BLaER1 (cell line): ENCODE measurements around the gene SLC4A9.
A peak's percentile ranks its signal among the peaks of the same experiment; 100 is the strongest.

Source experiments
- H3K27ac ChIP-seq: shearing (Covaris generic); formaldehyde crosslinking; 2 replicates; pipeline ENCODE4 v1.8.1; 2022
- H3K27me3 ChIP-seq: shearing (Covaris generic); formaldehyde crosslinking; 2 replicates; pipeline ENCODE4 v1.8.1; 2022
- H3K36me3 ChIP-seq: shearing (Covaris generic); formaldehyde crosslinking; 2 replicates; pipeline ENCODE4 v1.8.1; 2022
- H3K4me1 ChIP-seq: shearing (Covaris generic); formaldehyde crosslinking; 2 replicates; pipeline ENCODE4 v1.8.1; 2022
- H3K4me2 ChIP-seq: shearing (Covaris generic); formaldehyde crosslinking; 2 replicates; pipeline ENCODE4 v1.8.1; 2022
- H3K4me3 ChIP-seq: shearing (Covaris generic); formaldehyde crosslinking; 2 replicates; pipeline ENCODE4 v1.8.1; 2022
- H3K9ac ChIP-seq: shearing (Covaris generic); formaldehyde crosslinking; 2 replicates; pipeline ENCODE4 v1.8.1; 2022
- H3K9me3 ChIP-seq: shearing (Covaris generic); formaldehyde crosslinking; 2 replicates; pipeline ENCODE4 v1.8.1; 2022
- H4K20me1 ChIP-seq: shearing (Covaris generic); formaldehyde crosslinking; 2 replicates; pipeline ENCODE4 v1.8.1; 2022
- Cebpa-rat ChIP-seq: shearing (Covaris generic); IDR thresholded peaks from 2 replicates; pipeline ENCODE4 v1.8.1; 2022

The SLC4A9 gene

GRCh38 chr5:140391312-140391711 is 31.3 kb downstream of the SLC4A9 start:
- H3K4me3 ChIP-seq, result no peak overlapping the region
- no peaks in the 10 kb centered on the region for H3K4me1 ChIP-seq
- H3K9me3 ChIP-seq, result no peaks in the 10 kb centered on the region
- H3K4me2 ChIP-seq, result no peak overlapping the region
- no peak overlapping the region for H3K27ac ChIP-seq
- no peak overlapping the region for H3K9ac ChIP-seq
- H4K20me1 ChIP-seq, result no peaks in the 10 kb centered on the region
- no peaks in the 10 kb centered on the region for H3K27me3 ChIP-seq
- no peak for TF ChIP-seq Cebpa-rat
- 0 out of 2 replicates have a peak, but pooled peaks cover 9% of the 10 kb centered on the region for H3K36me3 ChIP-seq

GRCh38 chr5:140391732-140392131 is 31.7 kb downstream of the SLC4A9 start:
- no peak for TF ChIP-seq Cebpa-rat
- H3K4me2 ChIP-seq, result no peak overlapping the region
- no peaks in the 10 kb centered on the region for H4K20me1 ChIP-seq
- no peaks in the 10 kb centered on the region for H3K4me1 ChIP-seq
- H3K36me3 ChIP-seq, result 0 out of 2 replicates have a peak, but pooled peaks cover 9% of the 10 kb centered on the region
- H3K9ac ChIP-seq, result no peak overlapping the region
- no peaks in the 10 kb centered on the region for H3K27me3 ChIP-seq
- H3K4me3 ChIP-seq, result no peak overlapping the region
- no peak overlapping the region for H3K27ac ChIP-seq
- no peaks in the 10 kb centered on the region for H3K9me3 ChIP-seq

- Histone ChIP-seq H3K4me1 (no peaks in the 10 kb centered on the region), H3K4me3 (no peak overlapping the region), H3K27ac (no peak overlapping the region), H3K9ac (no peak overlapping the region), H4K20me1 (no peaks in the 10 kb centered on the region), H3K9me3 (no peaks in the 10 kb centered on the region), H3K27me3 (no peaks in the 10 kb centered on the region), H3K4me2 (no peak overlapping the region), H3K36me3 (0 out of 2 replicates have a peak, but pooled peaks cover 9% of the 10 kb centered on the region)
- no peak for TF ChIP-seq Cebpa-rat
Observed at GRCh38 chr5:140393738-140394137, 33.7 kb downstream of the SLC4A9 start.

- no peaks in the 10 kb centered on the region for H3K9me3 ChIP-seq
- 0 out of 2 replicates have a peak, but pooled peaks cover under 1% of the 10 kb centered on the region for H3K36me3 ChIP-seq
- H3K4me2 ChIP-seq, result no peak overlapping the region
- peaks cover 21% of the 10 kb centered on the region for H3K4me1 ChIP-seq
- no peaks in the 10 kb centered on the region for H3K27me3 ChIP-seq
- no peak overlapping the region for H3K4me3 ChIP-seq
- peaks cover 17% of the 10 kb centered on the region for H4K20me1 ChIP-seq
- no peak overlapping the region for H3K27ac ChIP-seq
- H3K9ac ChIP-seq, result no peak overlapping the region
- TF ChIP-seq Cebpa-rat, result no peak
Observed at GRCh38 chr5:140398379-140398811, 38.4 kb downstream of the SLC4A9 start.

GRCh38 chr5:140399979-140400729 is 40.2 kb downstream of the SLC4A9 start:
- TF ChIP-seq Cebpa-rat, result no peak
- Histone ChIP-seq H3K27ac (peak overlapping the region; percentile 84), H3K4me3 (peak overlapping the region; percentile 100)

GRCh38 chr5:140400730-140401361 is 40.9 kb downstream of the SLC4A9 start:
- peak overlapping the region; percentile 86 for H3K4me2 ChIP-seq
- H3K4me1 ChIP-seq, result peaks cover 38% of the 10 kb centered on the region
- H4K20me1 ChIP-seq, result peaks cover 41% of the 10 kb centered on the region
- H3K27ac ChIP-seq, result peak overlapping the region; percentile 84
- no peaks in the 10 kb centered on the region for H3K9me3 ChIP-seq
- H3K4me3 ChIP-seq, result peak overlapping the region; percentile 100
- peak overlapping the region; percentile 87 for H3K9ac ChIP-seq
- peaks cover 5% of the 10 kb centered on the region; the same call in 1 of the 2 replicates for H3K36me3 ChIP-seq
- H3K27me3 ChIP-seq, result no peaks in the 10 kb centered on the region
- no peak for TF ChIP-seq Cebpa-rat

More at GRCh38 chr5:140399979-140400729, 40.2 kb downstream of the SLC4A9 start:
- peak overlapping the region; percentile 87 for H3K9ac ChIP-seq
- H3K4me1 ChIP-seq, result peaks cover 38% of the 10 kb centered on the region
- H3K4me2 ChIP-seq, result peak overlapping the region; percentile 86
- no peaks in the 10 kb centered on the region for H3K27me3 ChIP-seq
- no peaks in the 10 kb centered on the region for H3K36me3 ChIP-seq
- H3K9me3 ChIP-seq, result no peaks in the 10 kb centered on the region
- peaks cover 34% of the 10 kb centered on the region for H4K20me1 ChIP-seq

GRCh38 chr5:140401362-140402257 is 41.6 kb downstream of the SLC4A9 start, which contains the start of gene ANKHD1:
Gene ANKHD1, plus strand, starts transcription at chr5:140401833. Its CDS starts 135 bp downstream, at chr5:140401968.
- TF ChIP-seq Cebpa-rat, result no peak
- H3K4me2 ChIP-seq, result peak within 1 kb of the TSS; percentile 87
- no peaks in the 10 kb centered on the region for H3K27me3 ChIP-seq
- peaks cover 49% of the 10 kb centered on the region for H4K20me1 ChIP-seq
- H3K27ac ChIP-seq, result peak within 1 kb of the TSS; percentile 94
- peak within 1 kb of the TSS; percentile 100 for H3K4me3 ChIP-seq
- H3K9me3 ChIP-seq, result no peaks in the 10 kb centered on the region
- H3K4me1 ChIP-seq, result peaks cover 38% of the 10 kb centered on the region
- peak within 1 kb of the TSS; percentile 97 for H3K9ac ChIP-seq
- peaks cover 12% of the 10 kb centered on the region for H3K36me3 ChIP-seq

- no peak for TF ChIP-seq Cebpa-rat
- H3K27me3 ChIP-seq, result no peaks in the 10 kb centered on the region
- no peaks in the 10 kb centered on the region for H3K9me3 ChIP-seq
- H3K4me3 ChIP-seq, result peak overlapping the region; percentile 100
- H4K20me1 ChIP-seq, result peaks cover 57% of the 10 kb centered on the region
- H3K36me3 ChIP-seq, result peaks cover 21% of the 10 kb centered on the region
- H3K4me1 ChIP-seq, result peaks cover 38% of the 10 kb centered on the region
- H3K4me2 ChIP-seq, result peak overlapping the region; percentile 87
- peak overlapping the region; percentile 94 for H3K27ac ChIP-seq
- peak overlapping the region; percentile 97 for H3K9ac ChIP-seq
Observed at GRCh38 chr5:140402258-140403074, 42.5 kb downstream of the SLC4A9 start.
